Coronary artery (tissue), 2 donors: ENCODE measurements around the gene HOXD9.
A peak's percentile ranks its signal among the peaks of the same experiment; 100 is the strongest.

Source experiments
- DNase-seq: peaks from one replicate; pipeline ENCODE4 v3.0.0-alpha.2; 2017; ENCODE audit warnings: low spot score
- H3K27ac ChIP-seq, 2 donors: fragments of 200-600 bp; sonication (generic); one replicate each; pipeline ENCODE4 v1.5.1; 2016 to 2019
- H3K4me3 ChIP-seq: fragments of 200-600 bp; sonication (generic); 2 replicates; pipeline ENCODE4 v1.5.1; 2016; ENCODE audit warnings: mild to moderate bottlenecking, moderate library complexity
- CTCF ChIP-seq: fragments of 200-600 bp; sonication (generic); IDR thresholded peaks from one replicate; pipeline ENCODE4 v1.5.1; 2019; ENCODE audit warnings: antibody characterized with exemption

HOXD9 gene

DNA sequence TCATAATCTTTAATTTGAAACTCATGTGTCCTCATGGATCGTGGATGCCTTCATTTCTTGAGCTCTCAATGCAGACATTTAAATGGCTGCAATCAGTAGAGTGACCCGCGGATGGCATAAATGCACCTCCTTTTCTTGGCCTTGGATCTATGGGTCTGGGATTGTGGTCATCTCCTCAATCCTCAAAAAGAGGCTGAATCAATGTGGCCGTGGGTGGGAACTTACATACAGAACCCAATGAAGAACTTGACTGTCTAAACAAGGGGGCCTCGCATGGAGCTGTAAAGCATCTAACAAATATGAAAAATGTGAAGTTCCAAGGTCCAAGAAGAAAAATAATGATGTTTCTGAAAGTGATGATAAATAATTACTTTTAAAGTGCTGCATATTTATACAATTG is 27.1 kb upstream of the HOXD9 start:
- TF ChIP-seq CTCF, result no peak
- no peak overlapping the region for H3K4me3 ChIP-seq

GRCh38 chr2:176096243-176096985 is 26.1 kb upstream of the HOXD9 start:
- peak overlapping the region; percentile 67 for H3K4me3 ChIP-seq
- DNase-seq, result no peak
- H3K27ac ChIP-seq, result no peak overlapping the region
- no peak for TF ChIP-seq CTCF

More for the DNA sequence above, 27.1 kb upstream of the HOXD9 start:
- no peak for DNase-seq
- H3K27ac ChIP-seq, result no peak overlapping the region

- Histone ChIP-seq H3K4me3 (peak overlapping the region; percentile 67), H3K27ac (no peak overlapping the region)
- TF ChIP-seq CTCF, result peak; percentile 73
- no peak for DNase-seq
These were observed 25.3 kb upstream of the HOXD9 start for GRCh38 chr2:176096986-176097819.

DNA sequence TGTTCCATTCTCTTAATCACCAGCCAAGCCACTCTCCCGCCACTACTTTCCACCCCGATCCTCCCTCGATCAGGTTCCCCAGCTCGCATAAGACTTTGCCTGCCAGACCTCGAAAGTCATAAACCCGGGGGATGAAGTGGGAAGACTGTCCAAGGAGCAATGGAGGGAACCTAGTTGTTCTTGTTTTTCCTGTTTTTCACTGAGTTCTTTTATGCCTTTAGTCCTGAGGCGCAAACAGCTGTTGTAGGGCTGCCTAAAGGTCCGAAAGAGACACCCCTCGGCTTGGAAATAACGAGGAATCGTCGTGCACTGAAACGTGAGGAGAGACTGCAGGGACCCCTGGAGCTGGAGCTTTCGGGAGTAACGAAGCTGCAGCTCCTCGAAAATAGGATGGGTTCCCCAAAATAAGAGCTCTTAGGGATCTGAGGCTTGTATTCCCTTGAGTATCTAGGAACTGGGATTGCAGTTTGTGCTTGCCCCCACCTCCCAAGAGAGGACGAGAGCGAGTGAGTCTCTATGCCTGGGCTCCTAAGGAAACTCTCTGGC is 24.6 kb upstream of the HOXD9 start:
- DNase-seq, result no peak
- H3K27ac ChIP-seq, result no peak overlapping the region
- no peak for TF ChIP-seq CTCF
- peak overlapping the region; percentile 67 for H3K4me3 ChIP-seq

DNA sequence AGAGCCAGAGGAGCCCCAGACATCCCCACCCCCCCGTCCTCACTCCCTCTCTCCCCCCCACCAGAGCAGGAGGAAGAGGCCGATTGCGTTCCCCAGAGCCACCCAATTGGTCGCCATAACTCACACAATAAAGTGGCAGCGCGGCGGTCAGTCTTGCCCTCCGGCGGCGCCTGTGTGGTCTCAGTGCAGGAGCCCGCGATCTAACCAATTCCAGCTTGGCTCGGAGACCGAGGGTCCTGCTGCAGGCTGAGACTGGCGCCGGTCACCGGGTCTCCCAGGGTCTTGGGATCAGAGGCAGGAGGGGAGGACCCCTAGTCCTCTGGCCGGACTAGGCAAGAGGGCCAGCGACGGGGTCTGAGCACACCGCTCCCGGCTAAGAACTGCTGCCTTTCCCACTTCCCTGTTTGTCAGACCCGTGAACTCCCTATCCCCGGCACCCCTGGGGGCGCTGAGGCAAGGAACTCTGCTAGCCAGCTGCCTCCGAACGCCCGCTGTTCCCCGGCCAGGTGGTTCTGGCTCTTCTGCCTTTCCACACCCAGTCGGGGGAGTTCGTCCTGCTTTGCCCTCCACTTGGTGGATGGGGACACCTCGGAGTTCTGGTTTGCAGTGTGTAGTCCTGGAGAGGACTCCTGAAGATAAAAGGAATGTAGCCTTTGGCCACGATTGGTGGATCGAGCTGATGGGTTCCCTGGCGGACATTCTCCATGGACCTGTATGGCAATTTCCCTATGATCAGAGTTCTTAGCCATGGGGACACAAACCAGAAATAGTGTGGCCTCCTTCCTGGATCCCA is 24.0 kb upstream of the HOXD9 start:
- no peak for DNase-seq
- H3K4me3 ChIP-seq, result no peak overlapping the region
- no peak for TF ChIP-seq CTCF
- no peak overlapping the region for H3K27ac ChIP-seq

GRCh38 chr2:176099159-176099727 is 23.3 kb upstream of the HOXD9 start:
- Histone ChIP-seq H3K27ac (no peak overlapping the region), H3K4me3 (peak overlapping the region; percentile 25)
- DNase-seq, result no peak
- no peak for TF ChIP-seq CTCF
